HG02884 (cell line): ENCODE results near the gene FANCE.
"Not testable (repeated sequence)": the region's sequence is repeated elsewhere in the genome, so short reads cannot be mapped to it uniquely, and the experiment has no call there.

Source experiments
- ATAC-seq: cut with Tn5 transposase; IDR thresholded peaks from one replicate; pipeline ENCODE4 v1.9.1; 2021; ENCODE audit warnings: mild to moderate bottlenecking, moderate library complexity; ENCODE audit not compliant: unreplicated experiment

FANCE gene

DNA sequence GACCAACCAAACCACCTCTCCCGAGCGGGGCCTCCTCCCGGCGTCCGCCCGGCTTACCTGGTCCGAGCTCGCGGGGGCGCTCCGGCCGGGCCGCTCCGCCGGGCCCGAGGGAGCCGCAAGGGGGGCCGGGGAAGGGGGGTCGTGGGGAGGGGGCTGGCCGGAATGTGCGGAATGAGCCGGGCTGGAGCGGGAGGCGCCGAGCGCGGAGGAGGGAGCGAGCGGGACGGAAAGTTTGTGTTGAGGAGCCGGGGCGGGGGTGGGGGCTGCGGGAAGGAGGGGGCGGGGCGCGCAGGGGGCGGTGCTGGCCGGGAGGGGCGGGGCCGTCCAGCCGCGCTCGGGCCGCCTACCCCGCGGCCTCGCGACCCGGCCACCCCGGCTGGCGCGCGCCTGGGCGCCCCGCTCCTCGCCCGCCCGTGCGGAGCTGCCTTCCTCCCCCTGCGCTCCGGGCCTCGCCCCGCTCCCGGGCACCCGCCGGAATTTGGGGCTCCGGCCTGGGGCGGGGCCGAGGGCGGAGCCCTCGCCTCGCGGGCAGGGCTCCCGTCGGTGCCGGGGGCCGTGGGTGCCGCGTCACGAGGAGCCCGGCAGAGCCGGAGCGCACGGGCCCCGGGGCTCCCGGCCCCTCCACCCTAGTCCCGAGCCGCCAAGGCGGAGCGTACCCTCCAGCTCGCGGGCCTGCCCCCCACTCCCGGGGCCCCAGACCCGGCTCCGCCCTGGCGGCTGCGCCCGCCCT lies 44.9 kb downstream of the FANCE start, which contains the start of gene TEAD3:
Gene TEAD3, minus strand, starts transcription at position 239 of the 730 bp plus-strand sequence.
- ATAC-seq: no peak

DNA sequence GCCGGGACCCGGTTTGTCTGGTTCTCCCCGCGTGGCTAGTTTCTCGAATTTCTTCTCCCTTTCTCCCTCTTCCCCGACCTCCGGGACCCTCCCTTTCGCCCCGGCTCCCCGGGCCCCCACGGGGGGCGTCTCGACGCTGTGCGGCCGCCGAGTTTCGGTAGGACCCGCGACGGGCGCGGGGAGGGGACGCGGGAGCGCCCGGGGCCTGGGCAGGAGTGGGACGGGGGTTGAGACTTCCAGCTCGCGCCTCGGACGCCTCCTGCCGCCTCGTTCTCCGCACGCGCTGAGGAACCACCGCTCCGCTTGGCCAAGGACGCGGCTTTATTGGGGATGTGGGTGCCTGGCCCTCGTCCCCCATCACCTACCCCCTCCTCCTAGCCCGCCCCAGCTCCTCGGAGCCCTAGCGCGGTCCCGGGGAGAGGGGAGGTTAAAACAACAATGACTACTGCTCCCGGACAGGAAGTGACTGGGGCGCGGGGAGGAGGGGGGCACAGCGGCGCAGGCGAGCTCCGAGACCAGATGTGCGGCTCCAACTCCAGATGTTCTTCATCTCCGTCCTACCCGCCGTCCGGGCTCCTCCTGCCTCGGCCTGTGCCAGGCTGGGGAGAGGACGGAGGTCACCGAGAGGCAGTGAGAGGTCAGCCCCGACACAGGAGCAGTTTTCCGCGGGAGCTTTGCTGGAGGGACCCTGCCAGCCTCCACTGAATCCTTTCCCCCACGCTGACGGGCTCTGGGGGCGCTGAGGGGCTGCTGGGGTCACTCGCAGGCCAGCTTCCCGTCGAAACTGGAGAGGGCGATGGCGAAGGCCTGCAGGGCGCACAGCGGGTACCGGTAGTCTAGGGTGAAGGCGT lies 45.7 kb downstream of the FANCE start:
- ATAC-seq: no peak

DNA sequence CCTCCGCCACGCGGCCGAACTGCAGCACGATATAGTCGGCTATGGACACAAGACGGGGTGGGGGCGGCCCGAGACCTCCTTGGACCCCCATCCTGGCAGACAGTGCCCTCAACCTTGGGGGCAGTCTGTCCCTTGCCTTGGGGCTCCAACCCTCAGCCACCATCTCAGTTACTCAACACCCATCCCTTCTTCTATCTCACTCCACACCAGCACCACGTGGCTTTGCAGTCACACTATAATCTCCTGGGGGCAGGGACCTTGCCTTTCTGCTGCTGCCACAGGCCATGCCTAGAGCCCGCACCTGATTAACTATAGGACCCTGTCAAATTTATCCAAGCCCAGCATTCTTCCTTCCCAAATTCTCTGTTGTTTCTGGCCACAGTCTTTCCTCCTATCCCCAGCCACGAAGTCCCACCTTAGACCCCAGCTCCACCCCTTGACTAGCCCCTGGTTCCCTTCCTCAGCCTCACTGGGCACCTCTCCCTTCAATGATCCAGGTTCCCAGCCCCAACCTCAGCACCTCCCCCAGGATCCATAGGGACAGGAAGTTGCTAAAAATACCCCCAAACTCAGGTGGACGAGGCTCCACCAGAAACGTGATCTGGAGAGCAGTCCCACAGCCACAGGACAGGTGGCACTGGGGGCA lies 46.4 kb downstream of the FANCE start:
- no peak for ATAC-seq

DNA sequence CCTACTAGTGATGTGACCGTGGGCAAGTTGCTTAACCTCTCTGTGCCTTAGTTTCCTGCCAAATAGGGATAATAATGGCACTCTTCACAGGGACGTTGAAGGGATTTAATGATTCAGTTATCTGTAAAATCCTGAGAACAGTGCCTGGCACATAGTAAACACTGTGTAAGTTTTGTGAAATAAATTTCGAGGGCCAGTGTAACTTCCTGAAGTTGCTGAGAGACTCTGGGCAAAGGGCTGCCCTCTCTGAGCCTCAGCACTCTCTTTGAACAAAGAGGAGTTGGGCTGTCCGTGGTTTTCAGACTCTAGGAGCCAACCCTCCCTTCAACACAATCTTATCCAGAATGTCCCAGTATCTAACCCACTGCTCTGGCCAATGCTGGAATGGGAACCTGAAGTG lies 47.2 kb downstream of the FANCE start:
- ATAC-seq: no peak

DNA sequence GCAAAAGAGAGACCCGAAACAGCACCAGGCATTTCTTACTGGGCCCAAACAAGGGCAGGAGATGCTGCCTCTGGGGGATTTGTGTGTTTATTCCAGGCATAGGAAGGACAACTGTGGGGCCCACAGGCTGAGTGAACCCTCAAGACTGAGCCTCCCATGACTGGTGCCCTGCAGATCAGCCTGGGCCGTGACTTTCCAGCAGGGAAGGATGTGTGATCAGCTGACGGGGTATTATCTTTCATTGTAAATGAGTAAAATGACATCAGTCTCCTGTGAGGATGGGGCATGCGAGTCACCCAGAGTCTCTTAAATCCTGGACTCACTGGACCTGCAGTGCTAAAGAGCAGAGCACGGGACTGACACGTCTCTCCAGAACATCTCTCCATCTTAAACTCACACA lies 48.6 kb downstream of the FANCE start:
- ATAC-seq: no peak

DNA sequence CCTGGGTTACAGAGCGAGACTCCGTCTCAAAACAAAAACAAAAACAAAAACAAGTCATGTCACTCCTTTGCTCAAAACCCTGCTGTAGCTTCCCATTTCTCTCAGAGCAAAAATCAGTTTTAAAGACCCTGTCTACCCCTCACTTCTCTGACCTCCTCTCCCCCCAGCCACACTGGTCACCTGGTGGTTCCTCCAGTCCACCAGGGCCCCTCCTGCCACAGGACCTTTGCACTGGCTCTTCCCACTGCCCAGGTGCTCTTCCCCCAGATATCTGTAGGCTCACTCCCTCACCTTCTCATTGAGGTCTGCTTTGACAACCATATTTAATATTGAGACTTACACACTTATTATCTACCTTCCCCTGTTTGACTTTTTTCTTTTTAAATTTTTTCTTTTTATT lies 49.6 kb downstream of the FANCE start:
- ATAC-seq: no peak

DNA sequence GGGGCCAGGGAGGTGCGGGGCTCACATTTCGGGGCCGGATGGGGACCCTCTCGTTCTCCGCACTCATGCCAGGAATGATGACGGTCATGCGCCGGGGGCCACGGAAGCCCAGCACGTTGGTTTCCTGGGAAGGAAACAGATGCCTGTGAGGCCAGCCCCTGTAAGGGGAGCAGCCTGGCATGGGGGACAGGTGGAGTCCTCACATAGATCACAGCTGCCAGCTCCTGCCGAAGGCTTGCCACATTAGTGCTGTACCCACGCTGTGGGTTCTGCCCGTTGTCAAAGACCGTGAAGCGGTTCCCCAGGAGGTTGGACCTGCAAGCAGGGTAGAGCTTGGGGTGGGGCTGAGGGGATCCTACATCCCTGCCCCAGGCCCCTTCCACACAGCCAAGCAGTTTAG lies 51.4 kb downstream of the FANCE start:
- no peak for ATAC-seq

DNA sequence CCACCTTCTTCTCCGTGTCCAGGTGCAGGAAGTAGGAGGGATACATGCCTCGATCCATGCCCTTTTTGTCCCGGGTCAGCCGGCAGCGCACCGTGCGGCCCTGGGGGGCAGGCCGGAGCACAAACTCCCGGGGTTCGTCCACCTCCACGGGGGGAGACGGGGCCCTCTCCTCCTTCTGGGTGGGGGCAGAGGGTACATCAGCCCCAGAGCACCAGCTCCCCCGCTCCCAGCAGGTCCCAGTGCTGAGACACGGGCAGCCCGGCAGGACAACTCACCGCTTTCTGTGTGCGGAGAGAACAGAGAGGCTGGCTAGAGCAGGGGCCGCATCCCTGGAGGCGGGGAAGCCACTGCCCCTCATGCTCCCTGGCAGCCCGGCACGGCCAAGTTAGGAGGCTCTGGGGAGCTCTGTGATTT lies 53.9 kb downstream of the FANCE start:
- ATAC-seq: no peak

DNA sequence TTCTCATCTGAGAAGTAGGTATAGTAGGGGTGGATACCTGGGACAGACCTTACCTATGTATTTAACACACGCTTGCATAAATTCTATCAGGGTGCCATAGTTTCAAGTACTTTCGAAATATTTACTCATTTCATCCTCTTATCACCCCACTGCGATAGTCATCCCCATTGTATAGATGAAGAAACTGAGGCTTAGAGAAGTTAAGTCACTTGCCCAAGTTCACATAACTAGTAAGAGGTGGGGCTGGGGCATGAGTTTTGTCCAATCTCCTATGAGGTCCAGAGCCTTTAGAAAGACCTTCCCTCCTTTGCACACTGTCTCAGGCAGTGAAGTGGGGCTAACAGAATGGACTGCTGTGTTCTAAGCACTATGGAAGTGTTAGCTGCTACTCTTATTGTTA lies 54.4 kb downstream of the FANCE start:
- no peak for ATAC-seq

DNA sequence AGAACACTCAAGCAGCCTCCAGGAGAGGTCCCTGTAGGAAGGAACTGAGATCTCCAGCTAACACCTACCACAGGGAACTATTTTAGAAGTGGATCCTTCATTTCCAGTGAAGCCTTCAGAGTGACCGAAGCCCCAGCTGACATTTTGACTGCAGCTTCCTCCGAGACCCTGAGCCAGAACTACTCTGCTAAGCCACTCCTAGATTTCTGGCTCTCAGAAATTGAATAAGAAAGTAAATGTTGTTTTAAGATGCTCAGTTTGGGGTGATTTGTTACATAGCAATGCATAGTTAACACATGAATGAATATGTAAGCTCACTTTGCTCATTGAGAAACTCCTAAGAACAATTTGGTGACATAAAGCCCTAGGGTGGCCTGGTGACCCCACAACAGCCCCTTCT lies 55.1 kb downstream of the FANCE start:
- no peak for ATAC-seq

DNA sequence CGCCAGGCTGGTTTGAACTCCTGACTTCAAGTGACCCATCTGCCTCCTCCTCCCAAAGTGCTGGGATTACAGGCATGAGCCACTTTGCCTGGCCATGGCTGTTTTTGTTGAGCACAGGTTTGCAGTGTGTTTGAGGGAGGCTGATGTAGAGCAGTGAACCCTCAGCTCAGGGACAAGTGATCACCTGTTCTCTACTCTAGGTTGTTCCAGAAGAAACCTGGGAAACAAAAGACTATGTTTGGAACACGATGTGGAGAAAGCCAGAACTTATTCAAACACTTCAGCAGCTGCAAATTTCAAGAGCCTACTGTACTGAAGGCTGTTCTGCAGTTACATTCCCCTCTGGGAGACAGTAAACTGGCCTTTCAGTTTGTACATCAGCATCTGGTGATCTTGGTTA lies 55.9 kb downstream of the FANCE start:
- no peak for ATAC-seq

DNA sequence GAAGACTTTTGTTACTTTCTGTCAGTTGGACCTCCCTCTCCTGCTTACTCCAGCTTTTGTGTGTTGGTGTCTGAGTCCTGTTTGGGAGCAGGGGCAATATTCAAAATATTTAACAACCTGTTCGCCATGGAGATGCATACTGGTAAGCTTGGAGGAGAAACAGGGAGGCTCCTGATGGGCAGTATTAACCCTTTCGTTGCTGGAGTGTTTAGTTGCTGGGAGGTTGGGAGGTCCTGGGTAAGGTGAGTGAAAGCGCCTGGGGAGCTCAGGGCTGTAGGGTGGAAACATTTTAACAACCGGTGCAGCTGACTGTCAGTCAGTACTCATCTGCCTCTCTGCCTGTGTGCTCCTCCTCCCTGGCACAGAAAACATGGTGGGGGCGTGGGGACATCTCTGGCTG lies 56.4 kb downstream of the FANCE start:
- ATAC-seq: no peak

DNA sequence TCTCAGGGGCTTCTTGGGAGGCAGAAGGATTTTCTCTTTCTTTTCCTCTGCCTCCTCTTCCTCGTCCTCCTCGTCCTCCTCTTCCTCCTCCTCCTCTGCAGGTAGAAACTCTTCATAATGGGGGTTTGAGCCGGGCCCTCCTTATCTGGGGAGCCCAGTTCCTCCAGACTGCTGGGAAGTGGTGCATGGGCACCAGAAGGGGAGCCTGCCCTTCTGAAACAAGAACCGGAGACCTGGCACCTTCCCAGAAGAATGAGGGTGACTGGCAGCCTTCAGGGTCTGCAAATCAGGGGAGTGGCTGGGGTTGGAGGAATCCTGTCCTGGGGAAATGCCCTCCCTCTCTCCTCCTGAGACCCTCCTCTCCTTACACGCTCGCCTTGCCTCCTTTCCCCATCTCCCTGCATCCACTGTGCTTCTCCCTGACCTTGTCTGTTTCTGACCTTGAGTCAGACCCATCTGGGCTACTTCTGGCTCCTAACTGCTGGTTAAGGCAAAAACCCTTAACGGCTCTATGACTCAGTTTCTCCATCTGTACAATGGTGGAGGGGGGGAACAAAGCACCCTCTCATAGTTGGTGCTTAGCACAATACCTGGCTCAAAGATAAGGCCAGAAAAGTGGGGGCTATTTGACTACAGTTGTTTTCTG lies 58.9 kb downstream of the FANCE start:
- no peak for ATAC-seq

DNA sequence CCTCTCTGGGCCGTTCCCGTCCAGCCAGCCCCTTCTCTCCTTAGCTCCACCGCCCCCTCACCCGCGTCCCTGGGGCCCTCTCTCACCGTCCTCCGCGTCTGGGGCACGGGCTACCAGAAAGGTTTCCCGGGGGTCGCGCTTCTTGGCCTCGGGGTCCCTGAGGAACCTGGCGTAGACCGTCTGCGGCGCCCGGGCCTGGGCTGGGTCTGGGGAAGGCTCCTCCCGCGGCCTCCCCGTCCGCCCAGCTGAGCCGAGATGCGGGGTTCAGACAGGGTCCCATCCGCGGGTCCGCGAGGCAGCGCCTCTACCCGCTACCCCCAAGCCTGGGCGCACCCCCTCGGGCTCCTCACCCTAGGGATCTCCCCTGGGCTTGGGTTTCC lies 59.4 kb downstream of the FANCE start:
- ATAC-seq: no peak

DNA sequence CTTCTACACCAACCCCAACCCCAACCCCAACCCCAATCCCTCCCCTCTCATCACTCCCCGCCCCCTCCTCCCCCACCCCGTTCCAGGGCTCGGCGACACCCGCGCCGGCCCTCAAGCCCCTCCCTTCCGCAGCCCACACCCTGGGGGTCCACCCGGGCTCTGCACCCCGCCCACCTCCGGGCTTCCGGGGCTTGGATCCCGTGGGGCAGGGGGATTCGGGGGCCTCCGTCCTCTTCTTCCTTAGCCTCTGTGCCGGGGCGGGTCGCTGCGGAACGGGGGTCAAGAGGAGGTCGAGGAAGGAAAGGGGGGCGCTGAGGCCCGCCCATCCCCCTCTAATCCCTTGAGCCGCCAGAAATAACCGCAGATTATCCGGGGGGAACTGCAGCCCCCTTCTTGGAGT lies 59.9 kb downstream of the FANCE start:
- no peak for ATAC-seq

DNA sequence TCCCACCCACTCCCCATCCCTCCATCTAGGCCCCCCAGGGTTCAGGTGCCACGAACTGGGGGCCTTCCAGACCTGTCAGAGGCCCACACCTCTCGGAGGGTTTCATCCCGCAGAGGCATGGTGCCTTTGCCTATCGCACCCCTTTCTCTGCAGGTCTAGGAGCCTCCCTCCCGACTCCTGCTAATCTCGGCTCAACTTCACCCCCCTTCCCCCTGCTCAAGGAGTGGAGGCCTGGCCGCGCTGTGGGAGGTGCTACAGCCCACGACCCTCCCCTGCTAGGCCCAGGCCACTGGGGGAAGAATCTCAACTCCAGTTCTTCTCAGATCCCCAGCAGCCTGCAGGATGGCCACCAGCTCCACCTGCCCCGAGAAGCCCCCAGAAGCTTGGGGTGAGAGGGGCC lies 60.6 kb downstream of the FANCE start, which contains the start of gene TULP1:
Gene TULP1, minus strand, starts transcription at position 157 of the 400 bp plus-strand sequence. Its CDS starts 38 bp downstream, at position 119.
- no peak for ATAC-seq

DNA sequence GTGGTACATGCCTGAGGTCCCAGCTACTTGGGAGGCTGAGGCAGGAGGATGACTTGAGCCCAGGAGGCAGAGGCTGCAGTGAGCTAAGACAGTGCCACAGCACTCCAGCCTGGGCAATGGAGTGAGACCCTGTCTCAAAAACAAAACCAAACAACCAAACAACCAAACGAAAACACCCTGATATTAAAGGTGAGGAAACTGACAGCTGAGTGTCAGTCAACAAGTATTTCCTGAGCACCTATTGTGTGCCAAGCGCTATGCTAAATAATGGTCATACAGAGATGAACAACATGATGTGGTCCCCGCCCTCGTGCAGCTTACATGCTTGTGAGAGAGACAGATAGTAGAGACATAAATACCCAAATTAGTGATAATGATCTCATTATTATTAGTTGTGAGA lies 62.4 kb downstream of the FANCE start:
- ATAC-seq: no peak

DNA sequence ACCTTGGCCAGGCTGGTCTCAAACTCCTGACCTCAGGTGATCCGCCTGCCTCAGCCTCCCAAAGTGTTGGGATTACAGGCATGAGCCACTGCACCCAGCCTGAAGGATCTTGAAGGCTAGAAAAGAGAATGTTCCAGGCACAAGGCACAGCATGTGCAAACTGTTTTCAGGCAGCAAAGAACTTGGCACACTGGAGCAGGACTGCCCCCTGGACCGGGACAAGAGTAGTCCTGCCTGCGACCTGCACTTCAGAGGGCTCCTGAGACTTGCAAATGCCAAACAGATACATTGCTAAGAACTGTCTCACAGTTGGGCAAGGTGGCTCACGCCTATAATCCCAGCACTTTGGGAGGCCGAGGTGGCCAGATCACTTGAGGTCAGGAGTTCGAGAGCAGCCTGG lies 63.8 kb downstream of the FANCE start:
- not testable (repeated sequence) for ATAC-seq
